Neural cell (in vitro differentiated cells): Measurements from ENCODE around the gene TRPV2.

Experiments used
- SMC3 ChIP-seq: fragments of 450-650 bp; conservative IDR thresholded peaks from 2 replicates; pipeline ENCODE4 v1.6.1; 2014; ENCODE audit warnings: antibody characterized with exemption, mild to moderate bottlenecking, moderate library complexity; ENCODE audit not compliant: poor library complexity
- TF ChIP-seq, protein P1 (sequence below): fragments of 450-650 bp; IDR thresholded peaks from 2 replicates; pipeline ENCODE4 v1.5.1; 2014; ENCODE audit warnings: antibody characterized with exemption, mild to moderate bottlenecking, moderate library complexity; ENCODE audit not compliant: poor library complexity, severe bottlenecking

DNA sequence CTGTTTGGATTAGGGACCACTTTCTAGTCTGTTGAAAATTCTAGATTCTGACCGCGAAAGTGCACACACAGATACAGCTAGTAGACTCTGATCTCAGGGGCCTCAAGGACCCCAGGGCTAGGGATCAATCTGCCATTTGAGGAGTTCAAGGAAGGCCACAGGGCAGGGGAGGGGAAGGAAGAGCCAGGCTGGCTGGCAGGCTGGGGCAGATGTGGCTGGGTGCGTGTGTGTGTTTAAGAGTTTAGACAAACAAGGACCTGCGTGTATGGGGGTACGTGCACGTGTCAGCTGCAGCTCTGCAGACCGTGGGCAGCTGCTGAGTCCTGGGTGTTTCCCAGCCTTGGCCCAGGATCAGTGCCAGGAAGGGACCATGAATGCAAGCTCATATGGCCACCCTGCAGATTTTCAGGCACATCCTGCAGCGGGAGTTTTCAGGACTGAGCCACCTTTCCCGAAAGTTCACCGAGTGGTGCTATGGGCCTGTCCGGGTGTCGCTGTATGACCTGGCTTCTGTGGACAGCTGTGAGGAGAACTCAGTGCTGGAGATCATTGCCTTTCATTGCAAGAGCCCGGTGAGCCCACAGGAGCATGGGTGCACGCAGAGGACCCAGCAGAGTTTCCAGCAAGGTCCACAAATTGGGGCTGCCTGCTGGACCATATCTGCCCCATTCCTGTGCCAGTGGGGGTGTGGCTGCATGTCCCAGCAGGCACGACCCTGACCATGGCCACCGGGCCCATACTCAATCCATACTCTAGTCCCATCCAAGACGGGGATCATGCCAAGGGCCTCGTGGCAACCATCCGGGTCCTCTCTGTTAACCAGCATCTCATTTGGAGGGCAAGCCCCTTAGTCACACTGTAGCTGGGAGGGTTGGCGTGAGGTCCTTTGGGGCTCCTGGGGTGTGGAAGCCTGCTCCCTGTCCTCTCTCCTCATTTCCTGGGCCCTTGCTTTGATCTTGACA lies 10.6 kb downstream of the TRPV2 start:
- TF ChIP-seq, protein P1, sequence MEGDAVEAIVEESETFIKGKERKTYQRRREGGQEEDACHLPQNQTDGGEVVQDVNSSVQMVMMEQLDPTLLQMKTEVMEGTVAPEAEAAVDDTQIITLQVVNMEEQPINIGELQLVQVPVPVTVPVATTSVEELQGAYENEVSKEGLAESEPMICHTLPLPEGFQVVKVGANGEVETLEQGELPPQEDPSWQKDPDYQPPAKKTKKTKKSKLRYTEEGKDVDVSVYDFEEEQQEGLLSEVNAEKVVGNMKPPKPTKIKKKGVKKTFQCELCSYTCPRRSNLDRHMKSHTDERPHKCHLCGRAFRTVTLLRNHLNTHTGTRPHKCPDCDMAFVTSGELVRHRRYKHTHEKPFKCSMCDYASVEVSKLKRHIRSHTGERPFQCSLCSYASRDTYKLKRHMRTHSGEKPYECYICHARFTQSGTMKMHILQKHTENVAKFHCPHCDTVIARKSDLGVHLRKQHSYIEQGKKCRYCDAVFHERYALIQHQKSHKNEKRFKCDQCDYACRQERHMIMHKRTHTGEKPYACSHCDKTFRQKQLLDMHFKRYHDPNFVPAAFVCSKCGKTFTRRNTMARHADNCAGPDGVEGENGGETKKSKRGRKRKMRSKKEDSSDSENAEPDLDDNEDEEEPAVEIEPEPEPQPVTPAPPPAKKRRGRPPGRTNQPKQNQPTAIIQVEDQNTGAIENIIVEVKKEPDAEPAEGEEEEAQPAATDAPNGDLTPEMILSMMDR = no peak
- no peak for TF ChIP-seq SMC3
